ENCODE measurements around the gene DCTN5. TPM values are rescaled to one million over a fixed set of nuclear protein-coding genes. Genes with fewer than 3 reads are reported as not detected.
"Not testable (repeated sequence)": the region's sequence is repeated elsewhere in the genome, so short reads cannot be mapped to it uniquely, and the experiment has no call there.

DCTN5 gene
- total and polyA plus RNA-seq, 2 donors: 15.8 to 34.8 TPM

DNA sequence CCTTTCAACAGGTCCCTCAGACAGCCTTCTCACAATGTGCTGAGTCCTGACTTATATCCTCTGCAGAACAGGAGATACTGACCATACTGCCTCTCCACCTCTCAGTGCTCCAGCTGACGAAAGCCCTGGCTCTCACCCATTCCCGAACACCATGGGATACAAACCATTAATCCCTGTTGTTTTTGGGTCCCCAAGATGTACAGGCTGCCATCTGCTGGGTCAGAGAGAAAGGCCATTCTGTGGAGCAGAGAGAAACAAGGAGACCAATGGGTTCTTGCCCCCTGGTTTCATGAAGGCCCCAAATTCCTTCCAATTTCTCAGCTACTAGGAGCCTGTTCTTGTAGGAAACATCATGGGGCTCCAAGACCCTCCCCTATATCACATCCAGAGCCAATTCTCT, 68.7 kb downstream of the DCTN5 start:
- Histone ChIP-seq H3K9me3 (ENCODE audit: control insufficient read depth in 2 of 2, insufficient read depth in 1 of 2, low read length in 1 of 2) (peaks cover 1 to 4% of the 10 kb centered on the region in 2 donors), H3K27me3 (ENCODE audit: control insufficient read depth in 2 of 2, insufficient read depth in 1 of 2, low read length in 1 of 2) (peaks cover 17 to 49% of the 10 kb centered on the region in 2 donors), H3K36me3 (ENCODE audit: control insufficient read depth in 2 of 2, insufficient read depth in 2 of 2, low read length in 1 of 2) (no peaks in the 10 kb centered on the region), H3K27ac (ENCODE audit: low read depth in 1 of 2, low read length in 1 of 2) (no peak overlapping the region), H3K4me3 (ENCODE audit: low read length in 2 of 2) (no peak overlapping the region), H3K4me1 (ENCODE audit: control insufficient read depth in 2 of 2, insufficient read depth in 2 of 2, low read length in 2 of 2) (no peaks in the 10 kb centered on the region)
- no peak for DNase-seq (ENCODE audit: low read depth in 6 of 9, low spot score in 9 of 9)
- WGBS: 94% methylated on average over 2 of the region's 2 CpGs

DNA sequence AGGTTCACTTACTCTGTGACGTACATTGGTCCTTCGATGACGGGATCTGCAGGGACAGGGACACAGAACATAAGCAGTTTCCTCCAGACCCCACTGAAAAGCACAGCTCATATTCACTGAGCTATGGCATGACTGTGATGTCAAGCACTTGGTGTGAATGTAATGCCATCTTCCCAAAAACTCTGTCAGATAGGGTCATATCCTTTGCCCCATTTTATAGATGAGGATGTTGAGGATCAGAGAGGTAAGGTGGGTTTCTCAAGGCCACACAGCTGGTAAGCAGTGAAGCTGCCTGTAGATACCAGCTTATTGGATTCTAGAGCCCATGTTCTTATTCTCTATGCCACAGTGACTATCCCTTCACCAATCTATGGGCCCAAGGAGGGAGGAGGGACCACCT, 69.2 kb downstream of the DCTN5 start:
- H3K27ac ChIP-seq (ENCODE audit: low read depth in 1 of 2, low read length in 1 of 2): no peak overlapping the region
- peaks cover 17 to 49% of the 10 kb centered on the region in 2 donors for H3K27me3 ChIP-seq (ENCODE audit: control insufficient read depth in 2 of 2, insufficient read depth in 1 of 2, low read length in 1 of 2)
- H3K36me3 ChIP-seq (ENCODE audit: control insufficient read depth in 2 of 2, insufficient read depth in 2 of 2, low read length in 1 of 2): no peaks in the 10 kb centered on the region
- 98% methylated on average over 3 of the region's 3 CpGs for WGBS
- H3K9me3 ChIP-seq (ENCODE audit: control insufficient read depth in 2 of 2, insufficient read depth in 1 of 2, low read length in 1 of 2): peaks cover 1 to 4% of the 10 kb centered on the region in 2 donors
- DNase-seq (ENCODE audit: low read depth in 6 of 9, low spot score in 9 of 9): no peak
- no peak overlapping the region for H3K4me3 ChIP-seq (ENCODE audit: low read length in 2 of 2)
- no peaks in the 10 kb centered on the region for H3K4me1 ChIP-seq (ENCODE audit: control insufficient read depth in 2 of 2, insufficient read depth in 2 of 2, low read length in 2 of 2)

GRCh38 chr16:23711785-23712184, 70.5 kb downstream of the DCTN5 start:
- no peak overlapping the region for H3K27ac ChIP-seq (ENCODE audit: low read depth in 1 of 2, low read length in 1 of 2)
- DNase-seq (ENCODE audit: low read depth in 6 of 9, low spot score in 9 of 9): no peak
- no peaks in the 10 kb centered on the region for H3K4me1 ChIP-seq (ENCODE audit: control insufficient read depth in 2 of 2, insufficient read depth in 2 of 2, low read length in 2 of 2)
- H3K27me3 ChIP-seq (ENCODE audit: control insufficient read depth in 2 of 2, insufficient read depth in 1 of 2, low read length in 1 of 2): peaks cover 17 to 49% of the 10 kb centered on the region in 2 donors
- WGBS: 76% methylated on average over 4 of the region's 4 CpGs
- no peak overlapping the region for H3K4me3 ChIP-seq (ENCODE audit: low read length in 2 of 2)
- no peaks in the 10 kb centered on the region for H3K36me3 ChIP-seq (ENCODE audit: control insufficient read depth in 2 of 2, insufficient read depth in 2 of 2, low read length in 1 of 2)
- peaks cover 1 to 4% of the 10 kb centered on the region in 2 donors for H3K9me3 ChIP-seq (ENCODE audit: control insufficient read depth in 2 of 2, insufficient read depth in 1 of 2, low read length in 1 of 2)

GRCh38 chr16:23712976-23713375, 71.7 kb downstream of the DCTN5 start, which contains the start of gene ERN2:
Gene ERN2 (minus strand): TSS chr16:23713222. CDS start chr16:23713187, 35 bp downstream.
- DNase-seq (ENCODE audit: low read depth in 6 of 9, low spot score in 9 of 9): no peak
- no peaks in the 10 kb centered on the region for H3K36me3 ChIP-seq (ENCODE audit: control insufficient read depth in 2 of 2, insufficient read depth in 2 of 2, low read length in 1 of 2)
- 9% methylated on average over 37 of the region's 37 CpGs for WGBS
- no peaks in the 10 kb centered on the region for H3K4me1 ChIP-seq (ENCODE audit: control insufficient read depth in 2 of 2, insufficient read depth in 2 of 2, low read length in 2 of 2)
- no peak within 1 kb of the TSS for H3K4me3 ChIP-seq (ENCODE audit: low read length in 2 of 2)
- peaks cover 17 to 53% of the 10 kb centered on the region in 2 donors for H3K27me3 ChIP-seq (ENCODE audit: control insufficient read depth in 2 of 2, insufficient read depth in 1 of 2, low read length in 1 of 2)
- peaks cover 1 to 4% of the 10 kb centered on the region in 2 donors for H3K9me3 ChIP-seq (ENCODE audit: control insufficient read depth in 2 of 2, insufficient read depth in 1 of 2, low read length in 1 of 2)
- no peak within 1 kb of the TSS for H3K27ac ChIP-seq (ENCODE audit: low read depth in 1 of 2, low read length in 1 of 2)

GRCh38 chr16:23716484-23716883, 75.2 kb downstream of the DCTN5 start:
- 94% methylated on average over 5 of the region's 5 CpGs for WGBS
- Histone ChIP-seq H3K36me3 (ENCODE audit: control insufficient read depth in 2 of 2, insufficient read depth in 2 of 2, low read length in 1 of 2) (no peaks in the 10 kb centered on the region), H3K27ac (ENCODE audit: low read depth in 1 of 2, low read length in 1 of 2) (no peak overlapping the region), H3K9me3 (ENCODE audit: control insufficient read depth in 2 of 2, insufficient read depth in 1 of 2, low read length in 1 of 2) (no peaks in the 10 kb centered on the region), H3K27me3 (ENCODE audit: control insufficient read depth in 2 of 2, insufficient read depth in 1 of 2, low read length in 1 of 2) (peaks cover 17 to 39% of the 10 kb centered on the region in 2 donors), H3K4me3 (ENCODE audit: low read length in 2 of 2) (no peak overlapping the region), H3K4me1 (ENCODE audit: control insufficient read depth in 2 of 2, insufficient read depth in 2 of 2, low read length in 2 of 2) (no peaks in the 10 kb centered on the region)
- no peak for DNase-seq (ENCODE audit: low read depth in 6 of 9, low spot score in 9 of 9)

DNA sequence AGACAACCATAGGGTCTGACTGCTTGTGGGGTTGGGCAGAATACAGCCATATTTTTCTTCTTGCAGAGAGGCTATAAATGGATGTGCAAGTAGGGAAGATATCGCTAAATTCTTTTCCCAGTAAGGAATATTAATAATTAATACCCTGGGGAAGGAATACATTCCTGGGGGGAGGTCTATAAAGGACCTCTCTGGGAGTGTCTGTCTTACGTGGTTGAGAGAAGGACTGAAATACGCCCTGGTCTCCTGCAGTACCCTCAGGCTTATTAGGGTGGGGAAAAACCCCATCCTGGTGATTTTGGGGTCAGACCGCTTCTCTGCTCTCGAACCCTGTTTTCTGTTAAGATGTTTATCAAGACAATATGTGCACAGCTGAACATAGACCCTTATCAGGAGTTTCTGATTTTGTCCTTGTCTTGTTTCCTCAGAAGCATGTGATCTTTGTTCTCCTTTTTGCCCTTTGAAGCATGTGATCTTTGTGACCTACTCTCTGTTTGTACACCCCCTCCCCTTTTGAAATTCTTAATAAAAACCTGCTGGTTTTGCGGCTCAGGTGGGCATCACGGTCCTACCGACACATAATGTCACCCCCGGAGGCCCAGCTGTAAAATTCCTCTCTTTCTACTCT, 81.5 kb downstream of the DCTN5 start:
- not testable (repeated sequence) for H3K36me3 ChIP-seq (ENCODE audit: control insufficient read depth in 2 of 2, insufficient read depth in 2 of 2, low read length in 1 of 2); H3K27me3 ChIP-seq (ENCODE audit: control insufficient read depth in 2 of 2, insufficient read depth in 1 of 2, low read length in 1 of 2); H3K27ac ChIP-seq (ENCODE audit: low read depth in 1 of 2, low read length in 1 of 2); H3K4me3 ChIP-seq (ENCODE audit: low read length in 2 of 2); H3K4me1 ChIP-seq (ENCODE audit: control insufficient read depth in 2 of 2, insufficient read depth in 2 of 2, low read length in 2 of 2); DNase-seq (ENCODE audit: low read depth in 6 of 9, low spot score in 9 of 9); H3K9me3 ChIP-seq (ENCODE audit: control insufficient read depth in 2 of 2, insufficient read depth in 1 of 2, low read length in 1 of 2)
- 92% methylated on average over 9 of the region's 9 CpGs for WGBS

DNA sequence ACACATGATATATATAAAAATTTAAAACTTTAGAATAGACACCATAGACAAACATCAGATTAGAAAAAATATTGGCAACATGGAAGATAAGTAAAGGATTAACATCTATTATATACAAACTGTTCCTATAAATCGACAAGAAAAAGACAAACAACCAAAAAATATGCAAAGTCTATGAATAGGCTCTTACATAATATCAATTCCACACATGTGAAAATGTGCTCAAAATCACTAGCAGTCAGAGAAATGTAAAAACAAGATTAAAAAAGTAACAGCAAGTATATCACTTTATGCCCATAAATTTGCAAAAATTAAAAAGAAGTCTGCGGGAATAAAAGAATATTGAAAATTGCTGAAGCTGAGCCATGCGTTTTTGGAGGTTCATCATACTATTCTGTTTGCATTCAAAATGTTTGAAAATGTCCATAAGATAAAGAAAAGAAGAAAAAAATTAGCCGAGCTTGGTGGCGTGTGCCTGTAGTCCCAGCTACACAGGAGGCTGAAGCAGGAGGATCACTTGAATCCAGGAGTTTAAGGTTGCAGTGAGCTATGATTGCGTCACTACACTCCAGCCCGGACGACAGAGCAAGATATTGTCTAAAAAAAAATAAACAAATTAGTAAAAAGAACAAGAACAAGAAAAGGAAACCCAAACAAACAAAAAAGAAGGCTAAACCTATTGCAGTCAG, 83.0 kb downstream of the DCTN5 start:
- H3K27me3 ChIP-seq (ENCODE audit: control insufficient read depth in 2 of 2, insufficient read depth in 1 of 2, low read length in 1 of 2): no peaks in the 10 kb centered on the region
- WGBS: 91% methylated on average over 8 of the region's 8 CpGs
- no peaks in the 10 kb centered on the region for H3K4me1 ChIP-seq (ENCODE audit: control insufficient read depth in 2 of 2, insufficient read depth in 2 of 2, low read length in 2 of 2)
- H3K36me3 ChIP-seq (ENCODE audit: control insufficient read depth in 2 of 2, insufficient read depth in 2 of 2, low read length in 1 of 2): no peaks in the 10 kb centered on the region
- no peak overlapping the region for H3K27ac ChIP-seq (ENCODE audit: low read depth in 1 of 2, low read length in 1 of 2)
- no peak overlapping the region for H3K4me3 ChIP-seq (ENCODE audit: low read length in 2 of 2)
- H3K9me3 ChIP-seq (ENCODE audit: control insufficient read depth in 2 of 2, insufficient read depth in 1 of 2, low read length in 1 of 2): no peaks in the 10 kb centered on the region
- DNase-seq (ENCODE audit: low read depth in 6 of 9, low spot score in 9 of 9): no peak

DNA sequence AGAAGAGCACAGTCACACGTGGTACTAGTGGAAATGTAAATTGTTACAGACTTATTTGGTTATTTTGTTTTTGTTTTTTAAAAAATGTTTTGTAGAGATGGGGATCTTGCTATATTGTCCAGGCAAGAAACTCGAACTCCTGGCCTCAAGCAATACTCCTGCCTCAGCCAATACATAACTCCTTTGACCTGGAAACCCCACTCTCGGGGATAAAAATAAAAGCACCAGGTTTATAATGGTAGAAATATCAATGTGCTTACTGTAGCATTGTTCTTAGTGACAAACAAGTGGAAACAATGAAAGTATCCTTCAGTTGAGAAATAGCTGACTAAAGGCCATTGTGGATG, 83.5 kb downstream of the DCTN5 start:
- DNase-seq (ENCODE audit: low read depth in 6 of 9, low spot score in 9 of 9): no peak
- Histone ChIP-seq H3K9me3 (ENCODE audit: control insufficient read depth in 2 of 2, insufficient read depth in 1 of 2, low read length in 1 of 2) (no peaks in the 10 kb centered on the region), H3K36me3 (ENCODE audit: control insufficient read depth in 2 of 2, insufficient read depth in 2 of 2, low read length in 1 of 2) (no peaks in the 10 kb centered on the region), H3K4me3 (ENCODE audit: low read length in 2 of 2) (no peak overlapping the region), H3K27ac (ENCODE audit: low read depth in 1 of 2, low read length in 1 of 2) (no peak overlapping the region), H3K4me1 (ENCODE audit: control insufficient read depth in 2 of 2, insufficient read depth in 2 of 2, low read length in 2 of 2) (no peaks in the 10 kb centered on the region), H3K27me3 (ENCODE audit: control insufficient read depth in 2 of 2, insufficient read depth in 1 of 2, low read length in 1 of 2) (no peaks in the 10 kb centered on the region)
- WGBS: 83% methylated on average over 3 of the region's 3 CpGs

DNA sequence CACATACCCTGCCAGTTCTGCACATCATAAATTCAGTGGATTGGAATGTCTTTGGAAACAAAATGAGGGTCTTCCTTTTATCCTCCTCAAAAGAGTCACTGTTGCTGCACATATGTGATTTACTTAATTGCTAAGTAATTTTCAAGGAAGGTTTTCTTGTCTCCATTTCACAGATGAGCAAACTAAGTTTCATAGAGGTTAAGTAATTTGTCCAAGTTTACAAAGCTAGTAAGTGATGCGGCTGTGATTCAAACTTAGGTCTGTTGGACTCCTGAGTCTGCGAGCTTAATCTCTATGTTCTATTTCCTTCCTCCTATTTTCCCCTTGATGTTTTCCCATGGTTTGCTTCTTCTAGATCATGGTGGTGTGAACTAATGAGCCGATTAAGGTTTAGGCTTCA, 85.4 kb downstream of the DCTN5 start:
- Histone ChIP-seq H3K27me3 (ENCODE audit: control insufficient read depth in 2 of 2, insufficient read depth in 1 of 2, low read length in 1 of 2) (no peaks in the 10 kb centered on the region), H3K27ac (ENCODE audit: low read depth in 1 of 2, low read length in 1 of 2) (no peak overlapping the region), H3K9me3 (ENCODE audit: control insufficient read depth in 2 of 2, insufficient read depth in 1 of 2, low read length in 1 of 2) (no peaks in the 10 kb centered on the region), H3K36me3 (ENCODE audit: control insufficient read depth in 2 of 2, insufficient read depth in 2 of 2, low read length in 1 of 2) (no peaks in the 10 kb centered on the region), H3K4me3 (ENCODE audit: low read length in 2 of 2) (no peak overlapping the region), H3K4me1 (ENCODE audit: control insufficient read depth in 2 of 2, insufficient read depth in 2 of 2, low read length in 2 of 2) (no peaks in the 10 kb centered on the region)
- DNase-seq (ENCODE audit: low read depth in 6 of 9, low spot score in 9 of 9): no peak
- 92% methylated on average over 3 of the region's 3 CpGs for WGBS
